ENCODE results near the gene NBPF9. TPM values are rescaled to one million over a fixed set of nuclear protein-coding genes. Genes with fewer than 3 reads are reported as not detected.
"Not testable (repeated sequence)": the region's sequence is repeated elsewhere in the genome, so short reads cannot be mapped to it uniquely, and the experiment has no call there.

The NBPF9 gene
- polyA plus RNA-seq, 2 donors = 4.9 to 7.4 TPM

DNA sequence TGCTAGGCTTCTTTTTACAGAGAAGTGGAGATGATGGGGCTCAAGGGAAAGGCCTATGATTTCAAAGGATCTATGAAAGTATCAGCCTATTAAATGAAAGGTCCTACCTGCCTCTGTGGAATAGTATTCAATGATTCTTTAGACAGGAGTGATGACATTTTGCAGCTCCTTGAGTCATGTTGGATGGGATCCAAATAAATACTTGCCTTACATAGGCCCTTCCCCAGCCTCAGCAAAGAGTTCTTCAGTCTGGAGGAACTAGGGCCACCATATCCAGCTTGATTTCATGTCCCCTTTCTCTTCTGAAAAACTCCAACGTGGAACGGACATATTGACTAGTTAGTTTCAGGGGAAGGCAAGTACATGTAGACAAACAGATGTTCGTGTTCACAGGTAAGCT is 87.8 kb downstream of the NBPF9 start:
- H3K4me1 ChIP-seq (ENCODE audit: control insufficient read depth in 2 of 2, insufficient read depth in 2 of 2, low read length in 1 of 2); H3K9me3 ChIP-seq (ENCODE audit: control insufficient read depth in 2 of 2, insufficient read depth in 1 of 2, low read depth in 1 of 2, low read length in 1 of 2); H3K36me3 ChIP-seq (ENCODE audit: control insufficient read depth in 2 of 2, insufficient read depth in 2 of 2, low read length in 1 of 2); H3K27me3 ChIP-seq (ENCODE audit: control insufficient read depth in 1 of 2, insufficient read depth in 2 of 2, low read length in 2 of 2); H3K27ac ChIP-seq (ENCODE audit: low read depth in 2 of 2, low read length in 1 of 2); H3K4me3 ChIP-seq (ENCODE audit: low read depth in 1 of 2, low read length in 2 of 2): not testable (repeated sequence)
- WGBS, 2 donors = 86 to 88% methylated on average over 3 of the region's 3 CpGs

DNA sequence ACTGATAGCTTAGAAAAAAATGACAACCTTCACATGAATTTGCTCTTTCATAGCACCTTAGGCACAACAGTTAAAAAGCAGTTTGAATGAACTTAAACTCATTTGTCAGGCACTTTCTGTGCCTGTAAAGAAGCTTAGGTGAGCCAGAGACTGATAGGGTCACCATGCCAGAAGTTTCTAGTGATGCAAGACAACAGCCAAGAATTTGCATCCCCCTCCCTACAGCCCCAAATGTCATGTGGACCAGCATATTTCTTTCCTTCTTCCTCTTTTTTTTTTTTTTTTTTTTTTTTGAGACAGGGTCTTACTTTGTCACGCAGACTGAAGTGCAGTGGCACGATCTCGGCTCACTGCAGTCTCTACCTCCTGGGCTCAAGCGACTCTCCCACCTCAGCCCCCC is 89.8 kb downstream of the NBPF9 start:
- not testable (repeated sequence) for H3K27me3 ChIP-seq (ENCODE audit: control insufficient read depth in 1 of 2, insufficient read depth in 2 of 2, low read length in 2 of 2); H3K9me3 ChIP-seq (ENCODE audit: control insufficient read depth in 2 of 2, insufficient read depth in 1 of 2, low read depth in 1 of 2, low read length in 1 of 2); H3K36me3 ChIP-seq (ENCODE audit: control insufficient read depth in 2 of 2, insufficient read depth in 2 of 2, low read length in 1 of 2); H3K27ac ChIP-seq (ENCODE audit: low read depth in 2 of 2, low read length in 1 of 2); H3K4me3 ChIP-seq (ENCODE audit: low read depth in 1 of 2, low read length in 2 of 2); H3K4me1 ChIP-seq (ENCODE audit: control insufficient read depth in 2 of 2, insufficient read depth in 2 of 2, low read length in 1 of 2)
- WGBS, 2 donors = 82 to 91% methylated on average over 4 of the region's 4 CpGs

DNA sequence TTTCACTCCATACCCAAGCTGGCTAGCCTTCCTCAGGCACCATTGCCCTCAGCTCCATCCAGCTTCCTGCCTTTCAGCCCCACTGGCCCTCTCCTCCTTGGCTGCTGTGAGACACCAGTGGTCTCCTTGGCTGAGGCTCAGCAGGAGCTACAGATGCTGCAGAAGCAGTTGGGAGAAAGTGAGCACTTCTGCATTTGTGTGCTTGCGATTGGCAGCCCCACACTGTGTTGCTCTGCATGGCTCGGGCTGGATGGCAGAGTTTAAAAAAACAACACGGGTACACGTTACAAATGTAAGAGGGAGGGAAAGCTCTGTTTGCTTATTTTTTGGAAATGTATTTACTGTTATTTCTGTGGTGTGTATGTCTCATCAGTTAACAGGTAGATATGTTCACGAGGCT is 90.8 kb downstream of the NBPF9 start:
- not testable (repeated sequence) for H3K27me3 ChIP-seq (ENCODE audit: control insufficient read depth in 1 of 2, insufficient read depth in 2 of 2, low read length in 2 of 2); H3K4me1 ChIP-seq (ENCODE audit: control insufficient read depth in 2 of 2, insufficient read depth in 2 of 2, low read length in 1 of 2); H3K4me3 ChIP-seq (ENCODE audit: low read depth in 1 of 2, low read length in 2 of 2); H3K9me3 ChIP-seq (ENCODE audit: control insufficient read depth in 2 of 2, insufficient read depth in 1 of 2, low read depth in 1 of 2, low read length in 1 of 2); H3K27ac ChIP-seq (ENCODE audit: low read depth in 2 of 2, low read length in 1 of 2); H3K36me3 ChIP-seq (ENCODE audit: control insufficient read depth in 2 of 2, insufficient read depth in 2 of 2, low read length in 1 of 2)
- 88 to 100% methylated on average over 1 of the region's 5 CpGs for WGBS, 2 donors

DNA sequence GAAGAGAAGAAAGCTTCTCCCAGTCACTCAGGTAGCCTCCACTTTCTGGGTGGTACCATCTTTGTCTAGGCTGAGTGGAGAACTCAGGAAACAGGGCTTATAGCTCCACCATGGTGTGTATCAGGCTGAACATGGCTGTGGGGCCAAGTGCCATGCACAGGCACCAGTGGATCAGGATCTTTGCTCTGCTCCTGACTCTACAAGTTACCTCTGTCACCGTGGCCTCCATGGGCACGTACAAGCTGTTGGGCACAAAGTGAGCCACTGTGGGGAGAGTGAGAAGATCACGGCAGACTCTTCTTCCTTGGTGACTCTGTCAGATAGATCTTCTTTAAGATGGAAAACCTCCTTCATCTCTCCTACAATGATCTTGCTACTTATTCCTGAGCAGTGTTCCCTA is 93.6 kb downstream of the NBPF9 start:
- H3K9me3 ChIP-seq (ENCODE audit: control insufficient read depth in 2 of 2, insufficient read depth in 1 of 2, low read depth in 1 of 2, low read length in 1 of 2); H3K27me3 ChIP-seq (ENCODE audit: control insufficient read depth in 1 of 2, insufficient read depth in 2 of 2, low read length in 2 of 2); H3K36me3 ChIP-seq (ENCODE audit: control insufficient read depth in 2 of 2, insufficient read depth in 2 of 2, low read length in 1 of 2); H3K4me3 ChIP-seq (ENCODE audit: low read depth in 1 of 2, low read length in 2 of 2); H3K27ac ChIP-seq (ENCODE audit: low read depth in 2 of 2, low read length in 1 of 2); H3K4me1 ChIP-seq (ENCODE audit: control insufficient read depth in 2 of 2, insufficient read depth in 2 of 2, low read length in 1 of 2): not testable (repeated sequence)
- 93 to 94% methylated on average over 3 of the region's 3 CpGs for WGBS, 2 donors

DNA sequence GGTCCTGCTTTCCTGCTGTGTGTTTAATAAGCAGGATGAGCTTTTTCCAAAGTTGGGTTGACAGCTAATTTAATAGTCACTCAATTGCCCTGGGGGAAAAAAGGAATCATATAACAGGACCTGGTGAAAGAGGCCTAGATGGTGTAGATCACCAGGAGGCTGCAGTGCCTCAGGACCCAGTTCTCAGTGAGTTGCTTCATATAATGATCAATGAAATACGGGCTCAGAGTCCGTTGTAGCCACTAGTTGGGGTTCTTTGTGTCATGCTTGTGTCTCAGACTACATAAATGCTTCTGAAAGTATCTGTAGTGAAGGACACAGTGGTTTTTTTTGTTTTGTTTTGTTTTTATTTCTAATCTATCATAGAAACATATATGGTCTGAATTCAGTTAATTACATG is 94.6 kb downstream of the NBPF9 start:
- H3K4me1 ChIP-seq (ENCODE audit: control insufficient read depth in 2 of 2, insufficient read depth in 2 of 2, low read length in 1 of 2); H3K27me3 ChIP-seq (ENCODE audit: control insufficient read depth in 1 of 2, insufficient read depth in 2 of 2, low read length in 2 of 2); H3K36me3 ChIP-seq (ENCODE audit: control insufficient read depth in 2 of 2, insufficient read depth in 2 of 2, low read length in 1 of 2); H3K9me3 ChIP-seq (ENCODE audit: control insufficient read depth in 2 of 2, insufficient read depth in 1 of 2, low read depth in 1 of 2, low read length in 1 of 2); H3K27ac ChIP-seq (ENCODE audit: low read depth in 2 of 2, low read length in 1 of 2); H3K4me3 ChIP-seq (ENCODE audit: low read depth in 1 of 2, low read length in 2 of 2): not testable (repeated sequence)
- 95 to 100% methylated on average over 2 of the region's 2 CpGs for WGBS, 2 donors

DNA sequence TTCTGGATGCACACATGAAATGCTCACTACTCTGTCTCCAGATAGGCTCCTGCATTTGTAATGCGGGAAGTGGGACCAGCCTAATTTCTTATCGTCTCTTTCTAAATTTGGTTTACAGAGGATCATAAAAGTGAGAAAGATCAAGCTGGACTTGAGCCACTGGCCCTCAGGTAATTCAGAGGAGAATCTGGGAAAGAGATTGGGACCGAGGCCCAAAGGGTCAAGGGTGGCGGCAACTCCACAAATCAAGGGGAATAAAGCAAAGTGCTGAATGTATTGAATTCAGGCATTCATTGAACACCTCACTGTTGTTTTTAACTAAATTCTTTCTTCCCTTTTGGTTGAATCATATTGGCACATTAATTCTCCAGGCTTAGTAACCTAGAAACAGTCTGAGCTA is 95.0 kb downstream of the NBPF9 start:
- H3K9me3 ChIP-seq (ENCODE audit: control insufficient read depth in 2 of 2, insufficient read depth in 1 of 2, low read depth in 1 of 2, low read length in 1 of 2); H3K36me3 ChIP-seq (ENCODE audit: control insufficient read depth in 2 of 2, insufficient read depth in 2 of 2, low read length in 1 of 2); H3K27me3 ChIP-seq (ENCODE audit: control insufficient read depth in 1 of 2, insufficient read depth in 2 of 2, low read length in 2 of 2); H3K4me1 ChIP-seq (ENCODE audit: control insufficient read depth in 2 of 2, insufficient read depth in 2 of 2, low read length in 1 of 2); H3K27ac ChIP-seq (ENCODE audit: low read depth in 2 of 2, low read length in 1 of 2); H3K4me3 ChIP-seq (ENCODE audit: low read depth in 1 of 2, low read length in 2 of 2): not testable (repeated sequence)
- WGBS, 2 donors = no CpG with 5 or more reads among the region's 4 CpGs

Measured in esophagus (tissue), 2 donors.